Stimulated activated CD4-positive, alpha-beta T cell treated with anti-CD3 and anti-CD28 coated beads, Interleukin-1b, Interleukin-23, amount 100 ng/mL, for 1 hour (primary cell): ENCODE results near the gene DCLRE1B.
"Not testable (repeated sequence)": the region's sequence is repeated elsewhere in the genome, so short reads cannot be mapped to it uniquely, and the experiment has no call there.

Experiments
- DNase-seq, 2 donors: peaks; one replicate each; pipeline ENCODE4 v3.0.0-alpha.2; 2020; ENCODE audit warnings: low read depth in 2 of 2

Gene DCLRE1B

DNA sequence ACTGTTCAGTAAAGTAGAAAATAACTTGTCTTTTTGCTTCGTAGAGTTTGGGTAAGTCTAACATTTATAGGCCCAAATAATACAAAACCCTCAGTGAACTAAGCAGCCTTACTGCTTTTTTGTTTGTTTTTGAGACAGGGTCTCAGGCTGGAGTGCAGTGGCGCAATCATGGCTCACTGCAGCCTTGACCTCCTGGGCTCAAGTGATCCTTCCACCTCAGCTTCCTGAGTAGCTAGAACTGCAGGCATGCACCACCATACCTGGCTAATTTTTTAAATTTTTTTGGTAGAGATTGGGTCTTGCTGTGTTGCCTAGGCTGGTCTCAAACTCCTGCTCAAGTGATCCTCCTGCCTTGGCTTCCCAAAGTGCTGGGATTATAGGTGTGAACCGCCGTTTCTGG, 43.0 kb downstream of the DCLRE1B start:
- not testable (repeated sequence) for DNase-seq

DNA sequence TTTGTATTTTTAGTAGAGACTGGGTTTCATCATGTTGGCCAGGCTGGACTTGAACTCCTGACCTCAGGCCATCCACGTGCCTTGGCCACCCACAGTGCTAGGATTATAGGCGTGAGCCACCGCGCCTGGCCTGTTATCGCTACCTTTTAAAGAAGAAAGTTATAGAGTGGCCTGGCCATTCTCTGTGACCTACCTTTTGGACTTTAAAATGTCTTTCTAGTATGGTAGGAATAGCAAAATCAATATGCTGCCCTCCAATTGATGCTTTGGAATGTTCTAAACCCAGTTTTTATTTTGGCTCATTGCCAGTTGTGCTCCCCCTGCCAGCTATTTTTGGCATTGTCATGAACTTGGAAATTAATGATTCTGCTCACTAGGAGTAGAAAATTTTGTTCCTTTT, 43.9 kb downstream of the DCLRE1B start:
- no peak for DNase-seq

DNA sequence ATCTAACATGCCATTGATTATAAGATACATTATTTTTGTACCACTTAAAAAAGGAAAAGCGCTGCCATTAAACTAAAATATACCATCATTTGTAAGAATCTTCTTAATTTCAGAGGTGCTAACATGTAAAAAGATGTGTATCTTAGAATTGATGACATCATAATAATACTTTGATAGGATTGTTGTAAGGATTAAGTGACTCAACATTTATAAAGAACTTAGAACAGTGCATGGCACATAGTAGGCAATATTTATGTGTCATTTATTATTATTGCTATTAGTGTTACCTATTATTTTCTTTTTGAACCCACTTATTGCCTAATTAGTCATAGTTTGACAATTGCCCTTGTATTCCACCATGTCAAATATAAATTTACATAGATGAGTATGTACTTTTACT, 45.8 kb downstream of the DCLRE1B start:
- DNase-seq = no peak

DNA sequence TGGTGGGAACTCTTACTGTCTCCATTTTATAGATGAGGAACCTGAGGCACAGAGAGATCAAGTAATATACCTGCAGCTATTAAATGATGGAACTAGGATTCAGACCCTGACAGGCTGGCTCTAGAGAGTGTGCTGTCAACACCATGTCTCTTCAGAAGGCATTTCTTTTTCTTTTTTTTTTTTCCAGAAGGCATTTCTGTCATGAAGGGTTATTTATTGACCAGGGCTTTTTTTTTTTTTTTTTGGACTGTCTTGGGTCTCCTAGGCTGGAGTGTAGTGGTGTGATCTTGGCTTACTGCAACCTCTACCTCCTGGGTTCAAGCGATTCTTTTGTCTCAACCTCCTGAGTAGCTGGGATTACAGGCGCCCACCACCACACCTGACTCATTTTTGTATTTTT, 46.6 kb downstream of the DCLRE1B start:
- DNase-seq = no peak

DNA sequence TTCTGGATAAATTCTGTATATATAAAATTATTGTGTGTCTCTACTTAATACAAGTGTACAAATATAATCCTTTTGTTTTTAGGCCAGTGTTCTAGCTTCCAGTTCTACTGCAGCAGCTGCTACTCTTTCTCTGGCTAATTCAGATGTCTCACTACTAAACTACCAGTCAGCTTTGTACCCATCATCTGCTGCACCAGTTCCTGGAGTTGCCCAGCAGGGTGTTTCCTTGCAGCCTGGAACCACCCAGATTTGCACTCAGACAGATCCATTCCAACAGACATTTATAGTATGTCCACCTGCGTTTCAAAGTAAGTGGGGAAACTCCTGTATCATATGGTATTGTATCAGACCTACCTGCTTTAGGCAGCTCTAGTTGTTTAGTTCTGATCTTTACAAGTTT, 52.9 kb downstream of the DCLRE1B start:
- DNase-seq = no peak

DNA sequence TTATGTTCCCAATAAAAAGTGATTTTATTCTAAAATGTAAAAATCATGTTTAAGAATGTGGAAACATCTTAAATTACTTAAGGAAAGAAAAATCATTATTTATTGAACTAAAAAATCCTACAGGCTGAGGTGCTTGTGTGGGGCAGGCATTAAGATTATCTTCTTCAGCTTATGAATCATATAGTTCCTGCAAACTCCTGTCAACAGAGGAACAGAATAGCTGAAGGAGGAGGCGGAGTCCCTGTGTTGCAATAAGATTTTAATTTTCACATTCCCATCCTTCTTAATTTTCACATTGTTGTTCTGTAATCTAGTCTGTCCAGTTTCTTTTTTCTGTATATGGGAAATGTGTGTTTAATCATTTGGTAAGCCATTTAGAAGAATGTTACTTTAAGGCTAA, 53.6 kb downstream of the DCLRE1B start:
- DNase-seq = no peak

DNA sequence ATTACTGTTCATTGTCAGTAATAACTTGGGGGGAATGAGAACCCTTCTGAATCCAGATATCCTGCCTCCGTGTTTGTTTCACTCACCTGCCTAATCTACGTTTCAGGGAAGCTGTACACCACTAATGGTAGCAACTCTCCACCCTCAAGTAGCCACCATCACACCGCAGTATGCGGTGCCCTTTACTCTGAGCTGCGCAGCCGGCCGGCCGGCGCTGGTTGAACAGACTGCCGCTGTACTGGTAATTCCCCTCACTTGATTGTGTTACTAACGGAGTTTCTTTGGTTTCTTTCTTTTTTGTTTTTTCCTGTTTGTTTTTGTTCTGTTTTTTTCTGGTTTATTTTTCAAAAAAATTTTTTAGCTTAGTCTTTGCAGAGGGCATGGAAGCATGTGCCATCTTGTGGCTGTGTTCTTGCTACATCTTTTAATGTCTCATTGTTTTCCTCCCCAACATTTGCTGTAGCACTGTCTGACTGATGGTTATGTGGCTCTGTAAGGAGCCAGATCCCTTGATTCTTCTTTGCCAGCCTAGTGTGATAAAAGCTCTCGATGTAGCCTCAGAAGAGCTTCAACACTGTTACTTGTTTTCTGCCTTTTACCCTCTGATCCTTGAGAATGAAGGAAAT, 58.3 kb downstream of the DCLRE1B start:
- no peak for DNase-seq
